Activated CD4-positive, alpha-beta T cell treated with anti-CD3 and anti-CD28 coated beads, Interleukin-2, amount 50 U/mL, for 1 hour (primary cell): ENCODE measurements around the gene RASL12.
A peak's percentile ranks its signal among the peaks of the same experiment; 100 is the strongest.
"Not testable (repeated sequence)": the region's sequence is repeated elsewhere in the genome, so short reads cannot be mapped to it uniquely, and the experiment has no call there.

Experiments
- DNase-seq: peaks from one replicate; pipeline ENCODE4 v3.0.0-alpha.2; 2020

Gene RASL12

GRCh38 chr15:65091946-65092770 lies 24.4 kb upstream of the RASL12 start:
- no peak for DNase-seq

GRCh38 chr15:65089206-65089824 lies 21.5 kb upstream of the RASL12 start:
- DNase-seq, result no peak

GRCh38 chr15:65088643-65089021 lies 20.8 kb upstream of the RASL12 start:
- DNase-seq, result no peak

GRCh38 chr15:65087873-65088642 lies 20.3 kb upstream of the RASL12 start:
- no peak for DNase-seq

- no peak for DNase-seq
Measured at GRCh38 chr15:65087411-65087810, 19.6 kb upstream of the RASL12 start.

GRCh38 chr15:65086680-65087111 lies 18.9 kb upstream of the RASL12 start:
- DNase-seq, result no peak

- DNase-seq, result no peak
Measured at GRCh38 chr15:65085990-65086679, 18.3 kb upstream of the RASL12 start.

- no peak for DNase-seq
Measured at GRCh38 chr15:65085207-65085753, 17.5 kb upstream of the RASL12 start.

- no peak for DNase-seq
Measured at GRCh38 chr15:65084500-65085206, 16.9 kb upstream of the RASL12 start.

- no peak for DNase-seq
Measured at GRCh38 chr15:65083262-65083701, 15.5 kb upstream of the RASL12 start.

- peak; percentile 18 for DNase-seq
Measured at GRCh38 chr15:65082303-65082953, 14.6 kb upstream of the RASL12 start.

GRCh38 chr15:65081758-65082157 lies 14.0 kb upstream of the RASL12 start:
- no peak for DNase-seq

GRCh38 chr15:65081270-65081669 lies 13.5 kb upstream of the RASL12 start:
- DNase-seq, result no peak

- DNase-seq, result no peak
Measured at GRCh38 chr15:65079580-65079979, 11.8 kb upstream of the RASL12 start.

- DNase-seq, result peak; percentile 47
Measured at GRCh38 chr15:65077981-65078352, 10.2 kb upstream of the RASL12 start.

GRCh38 chr15:65077291-65077980 lies 9.6 kb upstream of the RASL12 start:
- no peak for DNase-seq

GRCh38 chr15:65076486-65077290 lies 8.9 kb upstream of the RASL12 start, which contains the start of gene KBTBD13:
TSS of gene KBTBD13 (plus strand) at chr15:65076746. CDS start at chr15:65076816, 70 bp downstream.
- no peak for DNase-seq

- DNase-seq, result not testable (repeated sequence)
Measured at GRCh38 chr15:65075607-65076395, 8.0 kb upstream of the RASL12 start.

GRCh38 chr15:65074946-65075345 lies 7.2 kb upstream of the RASL12 start:
- not testable (repeated sequence) for DNase-seq
